DND-41 (cell line): ENCODE measurements around the gene PRKCB.

ENCODE experiments used
- CTCF ChIP-seq: IDR thresholded peaks from 2 replicates; pipeline ENCODE4 v1.5.1; 2012; ENCODE audit warnings: borderline replicate concordance, low read length, moderate library complexity, mild to moderate bottlenecking; ENCODE audit not compliant: poor library complexity, severe bottlenecking; ENCODE audit errors: extremely low read depth
- EZH2 ChIP-seq: IDR thresholded peaks from 3 replicates; pipeline ENCODE4 v1.6.1; 2012; ENCODE audit warnings: borderline replicate concordance, low read depth, mild to moderate bottlenecking, moderate library complexity, low read length, inconsistent platforms; ENCODE audit not compliant: severe bottlenecking

- TF ChIP-seq CTCF (no peak), EZH2 (no peak)
These were observed 352.3 kb downstream of the PRKCB start for GRCh38 chr16:24188021-24188542.
